GM21360 (cell line): Measurements from ENCODE around the gene KCP.
A peak's percentile ranks its signal among the peaks of the same experiment; 100 is the strongest.

Source experiments
- ATAC-seq: cut with Tn5 transposase; IDR thresholded peaks from one replicate; pipeline ENCODE4 v1.9.1; 2021; ENCODE audit warnings: mild to moderate bottlenecking, moderate library complexity; ENCODE audit not compliant: unreplicated experiment

The KCP gene

GRCh38 chr7:128939075-128939860, 28.8 kb upstream of the KCP start:
- no peak for ATAC-seq

GRCh38 chr7:128938544-128939074, 28.1 kb upstream of the KCP start:
- ATAC-seq: no peak

- no peak for ATAC-seq
Observed at GRCh38 chr7:128937647-128938543, 27.4 kb upstream of the KCP start, which contains the start of gene IRF5. Gene IRF5, plus strand, starts transcription at chr7:128937927. Its CDS starts 4,155 bp downstream, at chr7:128942082.

- no peak for ATAC-seq
Observed at GRCh38 chr7:128937271-128937646, 26.8 kb upstream of the KCP start.

- ATAC-seq: no peak
Observed at GRCh38 chr7:128936798-128937197, 26.3 kb upstream of the KCP start.

GRCh38 chr7:128935342-128935730, 24.8 kb upstream of the KCP start:
- no peak for ATAC-seq

- peak; percentile 36 for ATAC-seq
Observed at GRCh38 chr7:128934361-128935341, 24.1 kb upstream of the KCP start.

- no peak for ATAC-seq
Observed at GRCh38 chr7:128933180-128933891, 22.8 kb upstream of the KCP start.

- no peak for ATAC-seq
Observed at GRCh38 chr7:128932862-128933179, 22.3 kb upstream of the KCP start.

- ATAC-seq: no peak
Observed at GRCh38 chr7:128931965-128932861, 21.7 kb upstream of the KCP start.

- no peak for ATAC-seq
Observed at GRCh38 chr7:128931190-128931798, 20.8 kb upstream of the KCP start.

- ATAC-seq: no peak
Observed at GRCh38 chr7:128928882-128929788, 18.6 kb upstream of the KCP start.

GRCh38 chr7:128928159-128928813, 17.8 kb upstream of the KCP start:
- ATAC-seq: no peak

GRCh38 chr7:128924707-128925588, 14.4 kb upstream of the KCP start:
- no peak for ATAC-seq

- ATAC-seq: no peak
Observed at GRCh38 chr7:128923411-128923800, 12.9 kb upstream of the KCP start.
